Common myeloid progenitor, CD34-positive (primary cell): ENCODE data around the gene LAMB2.

Experiments
- CTCF ChIA-PET: fragments of 350-600 bp; sonication (Branson Sonifier 250); formaldehyde crosslinking; loops from one replicate; lab custom pipeline; 2021; ENCODE audit warnings: antibody characterized with exemption; lab: Charles Lee
- POLR2A ChIA-PET: fragments of 350-600 bp; sonication (Branson Sonifier 250); formaldehyde crosslinking; loops from one replicate; lab custom pipeline; 2021; ENCODE audit warnings: antibody characterized with exemption; lab: Charles Lee
- DNase-seq, 3 donors: peaks; one replicate each; pipeline versions ENCODE4 v3.0.0 to v3.0.0-alpha.2; 2013
- H3K27ac ChIP-seq, 2 experiments: 1 replicate in 1 of 2; 2 replicates in 1 of 2; pipeline ENCODE4 v1.7.0; 2013; ENCODE audit warnings: inconsistent platforms in 2 of 2, low read length in 2 of 2, mild to moderate bottlenecking in 2 of 2, low read depth in 1 of 2, moderate library complexity in 1 of 2; ENCODE audit not compliant: severe bottlenecking in 2 of 2, insufficient read depth in 1 of 2, poor library complexity in 1 of 2
- H3K27me3 ChIP-seq, 5 experiments: replicated peaks in 2 of 5; 1 replicate in 3 of 5; 2 replicates in 2 of 5; pipeline versions ENCODE4 v1.6.1 to v1.7.0; 2013; ENCODE audit warnings: low read length in 4 of 5, mild to moderate bottlenecking in 2 of 5, moderate library complexity in 2 of 5, inconsistent platforms in 1 of 5; ENCODE audit not compliant: insufficient read depth in 5 of 5, control insufficient read depth in 4 of 5
- H3K36me3 ChIP-seq, 4 experiments: 1 replicate in 2 of 4; 2 replicates in 2 of 4; pipeline versions ENCODE4 v1.6.1 to v1.7.0; 2013; ENCODE audit warnings: low read length in 3 of 4, control low read depth in 1 of 4, mild to moderate bottlenecking in 1 of 4; ENCODE audit not compliant: control insufficient read depth in 4 of 4, insufficient read depth in 4 of 4
- H3K4me1 ChIP-seq, 4 experiments: 1 replicate in 3 of 4; 2 replicates in 1 of 4; pipeline versions ENCODE4 v1.6.1 to v1.7.1; 2013; ENCODE audit warnings: low read length in 3 of 4, mild to moderate bottlenecking in 3 of 4, control low read depth in 1 of 4, inconsistent platforms in 1 of 4, moderate library complexity in 1 of 4; ENCODE audit not compliant: control insufficient read depth in 4 of 4, insufficient read depth in 4 of 4; ENCODE audit errors: control extremely low read depth in 1 of 4
- H3K4me3 ChIP-seq, 7 experiments: 1 replicate in 4 of 7; 2 replicates in 3 of 7; pipeline versions ENCODE4 v1.5.1 to v1.7.0; 2013; ENCODE audit warnings: mild to moderate bottlenecking in 7 of 7, low read length in 6 of 7, moderate library complexity in 6 of 7, inconsistent platforms in 2 of 7, low read depth in 2 of 7, control low read depth in 1 of 7; ENCODE audit not compliant: insufficient read depth in 4 of 7, control insufficient read depth in 1 of 7; ENCODE audit errors: extremely low read depth in 1 of 7
- H3K9me3 ChIP-seq, 5 experiments: 1 replicate in 4 of 5; 2 replicates in 1 of 5; pipeline versions ENCODE4 v1.6.1 to v1.7.1; 2013; ENCODE audit warnings: low read length in 4 of 5, mild to moderate bottlenecking in 2 of 5, inconsistent platforms in 1 of 5, low read depth in 1 of 5, moderate library complexity in 1 of 5; ENCODE audit not compliant: control insufficient read depth in 4 of 5, insufficient read depth in 2 of 5; ENCODE audit errors: control extremely low read depth in 1 of 5
- WGBS: methylation state at CpG from one replicate; pipeline ENCODE4 v1.1.5; 2013; ENCODE audit not compliant: insufficient coverage; 5-methylcytosine and 5-hydroxymethylcytosine counted together

LAMB2 gene

GRCh38 chr3:49151610-49152009 lies 18.8 kb upstream of the LAMB2 start:
- H3K4me3 ChIP-seq = no peak overlapping the region
- ChIA-PET POLR2A (no interaction called here), CTCF (no interaction called here)
- no peaks in the 10 kb centered on the region for H3K27me3 ChIP-seq
- H3K36me3 ChIP-seq = no peaks in the 10 kb centered on the region
- H3K4me1 ChIP-seq = no peaks in the 10 kb centered on the region
- H3K27ac ChIP-seq = no peak overlapping the region
- H3K9me3 ChIP-seq = no peaks in the 10 kb centered on the region
- WGBS = 96% methylated on average over 2 of the region's 2 CpGs
- DNase-seq = no peak

- Histone ChIP-seq H3K4me1 (no peaks in the 10 kb centered on the region), H3K27ac (no peak overlapping the region), H3K4me3 (no peak overlapping the region), H3K36me3 (no peaks in the 10 kb centered on the region), H3K9me3 (no peaks in the 10 kb centered on the region), H3K27me3 (no peaks in the 10 kb centered on the region)
- 90% methylated on average over 3 of the region's 5 CpGs for WGBS
- CTCF ChIA-PET = interaction anchor here (0.6 kb wide), 1 partner anchor 495 kb away, joined by 6 read pairs; no protein-coding TSS in a partner anchor
- DNase-seq = no peak
- POLR2A ChIA-PET = no interaction called here
Measured at GRCh38 chr3:49148159-49148558, 15.3 kb upstream of the LAMB2 start.

- no peak for DNase-seq
- WGBS = no CpG with 5 or more reads among the region's 3 CpGs
- Histone ChIP-seq H3K4me3 (no peak overlapping the region), H3K27me3 (peaks cover 0 to 1% (median 0%) of the 10 kb centered on the region in 5 experiments), H3K27ac (no peak overlapping the region), H3K4me1 (no peaks in the 10 kb centered on the region), H3K9me3 (peaks cover 0 to 16% (median 0%) of the 10 kb centered on the region in 5 experiments), H3K36me3 (no peaks in the 10 kb centered on the region)
- CTCF ChIA-PET = no interaction called here
- POLR2A ChIA-PET = no interaction called here
Measured at GRCh38 chr3:49140080-49140479, 7.2 kb upstream of the LAMB2 start.

- no peak overlapping the region for H3K4me3 ChIP-seq
- ChIA-PET POLR2A (no interaction called here), CTCF (interaction anchor here (0.9 to 1.0 kb wide), 2 partner anchors 12 to 21 kb away, joined by 3 to 4 read pairs; no protein-coding TSS in a partner anchor)
- WGBS = 100% methylated on average over 3 of the region's 4 CpGs
- no peak overlapping the region for H3K27ac ChIP-seq
- DNase-seq = no peak
- H3K27me3 ChIP-seq = peaks cover 0 to 1% (median 0%) of the 10 kb centered on the region in 5 experiments
- H3K9me3 ChIP-seq = no peaks in the 10 kb centered on the region
- H3K36me3 ChIP-seq = no peaks in the 10 kb centered on the region
- peaks cover 5 to 25% (median 18%) of the 10 kb centered on the region in 4 experiments for H3K4me1 ChIP-seq
Measured at GRCh38 chr3:49135499-49135898, 2.6 kb upstream of the LAMB2 start.

GRCh38 chr3:49134471-49135265 lies 1.8 kb upstream of the LAMB2 start:
- Histone ChIP-seq H3K27ac (no peak overlapping the region), H3K36me3 (no peaks in the 10 kb centered on the region), H3K9me3 (no peaks in the 10 kb centered on the region), H3K4me1 (peaks cover 5 to 25% (median 18%) of the 10 kb centered on the region in 4 experiments), H3K4me3 (no peak overlapping the region), H3K27me3 (peaks cover 0 to 1% (median 0%) of the 10 kb centered on the region in 5 experiments)
- CTCF ChIA-PET = interaction anchor here (0.9 to 1.1 kb wide), 3 partner anchors 11 to 40 kb away, joined by 3 to 4 read pairs (median 4); no protein-coding TSS in a partner anchor
- POLR2A ChIA-PET = no interaction called here
- DNase-seq = no peak
- 74% methylated on average over 3 of the region's 3 CpGs for WGBS

GRCh38 chr3:49133226-49133951 lies 539 bp upstream of the LAMB2 start:
- 25% methylated on average over 12 of the region's 30 CpGs for WGBS
- Histone ChIP-seq H3K27ac (peak overlapping the region; percentile 33 to 77), H3K4me3 (peak overlapping the region; percentile 19 to 77 (median 53)), H3K27me3 (peaks cover 0 to 1% (median 0%) of the 10 kb centered on the region in 5 experiments), H3K4me1 (peaks cover 5 to 25% (median 18%) of the 10 kb centered on the region in 4 experiments), H3K36me3 (no peaks in the 10 kb centered on the region), H3K9me3 (no peaks in the 10 kb centered on the region)
- DNase-seq = peak; percentile 50 to 70 (median 65)
- ChIA-PET POLR2A (interaction anchor here (0.6 to 1.1 kb wide), 4 partner anchors 24 to 305 kb away, joined by 3 to 5 read pairs (median 4); partner anchors contain the start of gene QRICH1), CTCF (interaction anchor here (0.5 to 4.7 kb wide), 6 partner anchors 12 to 145 kb away, joined by 3 to 35 read pairs (median 5); partner anchors contain the start of genes QRICH1 and USP19)
